Measurements from ENCODE around the gene CCSER2. TPM values are rescaled to one million over a fixed set of nuclear protein-coding genes. Genes with fewer than 3 reads are reported as not detected.

Gene CCSER2
- total RNA-seq, 1 experiment from 2014 or later = 56.6 TPM

DNA sequence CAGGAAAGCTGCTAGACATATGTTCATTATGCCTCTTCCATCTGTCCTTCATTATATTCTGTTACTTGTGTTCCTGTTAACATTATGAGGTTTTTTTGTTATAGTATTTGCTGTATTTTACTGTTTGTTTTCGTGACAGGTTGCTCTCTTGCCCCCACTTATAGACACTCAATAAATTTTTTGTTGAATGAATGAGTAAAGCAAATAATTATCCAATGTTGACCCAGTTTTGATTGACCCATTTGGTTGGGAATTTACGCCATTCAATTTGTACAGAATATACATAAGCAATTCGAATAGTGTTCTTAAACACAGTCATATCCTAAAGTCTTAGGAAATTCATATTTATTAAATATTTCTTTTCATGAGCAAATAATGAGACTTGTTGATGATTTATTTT lies 11.8 kb downstream of the CCSER2 start:
- POLR2A ChIA-PET (ENCODE audit: unreplicated experiment) = no interaction called here
- Histone ChIP-seq H3K79me2 (ENCODE audit: low read depth) (peaks cover 70% of the 10 kb centered on the region), H3K9me2 (ENCODE audit: insufficient read depth) (no peaks in the 10 kb centered on the region), H3K36me3 (ENCODE audit: low read depth) (no peaks in the 10 kb centered on the region), H3K27ac (no peak overlapping the region), H3K27me3 (ENCODE audit: insufficient read depth, low read depth) (no peaks in the 10 kb centered on the region), H3K4me3 (no peak overlapping the region), H3F3A (ENCODE audit: insufficient read depth, low read depth) (peaks cover 3% of the 10 kb centered on the region; the same call in 1 of the 2 replicates), H3K9me3 (ENCODE audit: insufficient read depth, low read depth) (no peaks in the 10 kb centered on the region), H3K4me2 (no peak overlapping the region), H2AFZ (no peak overlapping the region), H3K4me1 (replicated peaks; ENCODE audit: insufficient read depth) (peaks cover 25% of the 10 kb centered on the region), H4K20me1 (ENCODE audit: insufficient read depth) (peaks cover 3% of the 10 kb centered on the region; the same call in 1 of the 2 replicates)
- no TSS peak for BruUV-seq (replicated peaks)
- intact Hi-C loops (cut with micrococcal nuclease; ENCODE audit: unreplicated experiment) = no loop called here
- DNase-seq = no peak
- CTCF ChIA-PET = no interaction called here
- TF ChIP-seq EZH2 (IDR thresholded peaks at IDR 0.05; ENCODE audit: low read depth) = no peak
- TF ChIP-seq, protein P1, sequence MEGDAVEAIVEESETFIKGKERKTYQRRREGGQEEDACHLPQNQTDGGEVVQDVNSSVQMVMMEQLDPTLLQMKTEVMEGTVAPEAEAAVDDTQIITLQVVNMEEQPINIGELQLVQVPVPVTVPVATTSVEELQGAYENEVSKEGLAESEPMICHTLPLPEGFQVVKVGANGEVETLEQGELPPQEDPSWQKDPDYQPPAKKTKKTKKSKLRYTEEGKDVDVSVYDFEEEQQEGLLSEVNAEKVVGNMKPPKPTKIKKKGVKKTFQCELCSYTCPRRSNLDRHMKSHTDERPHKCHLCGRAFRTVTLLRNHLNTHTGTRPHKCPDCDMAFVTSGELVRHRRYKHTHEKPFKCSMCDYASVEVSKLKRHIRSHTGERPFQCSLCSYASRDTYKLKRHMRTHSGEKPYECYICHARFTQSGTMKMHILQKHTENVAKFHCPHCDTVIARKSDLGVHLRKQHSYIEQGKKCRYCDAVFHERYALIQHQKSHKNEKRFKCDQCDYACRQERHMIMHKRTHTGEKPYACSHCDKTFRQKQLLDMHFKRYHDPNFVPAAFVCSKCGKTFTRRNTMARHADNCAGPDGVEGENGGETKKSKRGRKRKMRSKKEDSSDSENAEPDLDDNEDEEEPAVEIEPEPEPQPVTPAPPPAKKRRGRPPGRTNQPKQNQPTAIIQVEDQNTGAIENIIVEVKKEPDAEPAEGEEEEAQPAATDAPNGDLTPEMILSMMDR (conservative IDR thresholded peaks at IDR 0.05) = no peak

DNA sequence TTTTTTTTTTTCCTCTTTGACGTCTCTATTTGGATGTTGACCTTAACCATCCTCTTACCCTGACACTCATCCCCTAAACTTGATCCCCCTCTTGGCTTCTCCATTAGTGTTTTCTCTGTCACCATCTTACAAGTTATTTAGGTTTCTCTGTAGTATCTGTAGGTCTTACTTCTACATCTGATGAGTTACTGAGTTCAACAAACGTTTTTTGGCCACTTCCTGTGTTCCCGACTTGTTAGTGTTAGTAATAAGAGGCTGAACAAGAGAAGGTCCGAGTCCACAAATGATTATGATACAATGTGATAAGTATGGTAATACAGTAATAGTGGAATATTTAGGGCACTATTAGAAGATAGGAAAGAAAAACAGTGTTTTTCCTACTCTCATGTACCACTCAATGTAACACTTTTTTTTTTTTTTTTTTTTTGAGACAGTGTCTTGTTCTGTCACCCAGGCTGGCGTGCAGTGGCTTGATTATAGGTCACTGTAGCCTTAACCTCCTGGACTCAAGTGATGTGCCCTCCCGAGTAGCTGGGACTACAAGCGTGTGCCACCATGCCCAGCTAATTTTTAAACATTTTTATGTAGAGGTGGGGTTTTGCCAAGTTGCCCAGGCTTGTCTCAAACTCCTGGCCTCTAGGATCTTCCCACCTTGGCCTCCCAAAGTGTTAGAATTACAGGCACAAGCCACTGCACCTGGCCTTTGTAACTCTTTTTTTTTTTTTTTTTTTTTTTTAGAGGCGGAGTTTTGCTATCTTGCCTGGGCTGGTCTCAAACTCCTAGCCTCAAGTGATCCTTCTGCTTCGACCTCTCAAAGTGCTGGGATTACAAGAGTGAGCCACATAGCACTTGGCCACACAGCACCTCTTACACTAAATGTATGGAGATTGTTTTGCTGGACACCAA lies 12.5 kb downstream of the CCSER2 start:
- TF ChIP-seq, protein P1 (conservative IDR thresholded peaks at IDR 0.05) = no peak
- no peak for TF ChIP-seq EZH2 (IDR thresholded peaks at IDR 0.05; ENCODE audit: low read depth)
- Histone ChIP-seq H3K4me2 (no peak overlapping the region), H3K9me3 (ENCODE audit: insufficient read depth, low read depth) (no peaks in the 10 kb centered on the region), H3K36me3 (ENCODE audit: low read depth) (no peaks in the 10 kb centered on the region), H3F3A (ENCODE audit: insufficient read depth, low read depth) (peaks cover 3% of the 10 kb centered on the region; the same call in 1 of the 2 replicates), H3K4me1 (replicated peaks; ENCODE audit: insufficient read depth) (peaks cover 18% of the 10 kb centered on the region), H3K4me3 (no peak overlapping the region), H3K9me2 (ENCODE audit: insufficient read depth) (no peaks in the 10 kb centered on the region), H2AFZ (no peak overlapping the region), H3K27ac (no peak overlapping the region), H3K27me3 (ENCODE audit: insufficient read depth, low read depth) (no peaks in the 10 kb centered on the region), H3K79me2 (ENCODE audit: low read depth) (peaks cover 63% of the 10 kb centered on the region), H4K20me1 (ENCODE audit: insufficient read depth) (peaks cover 6% of the 10 kb centered on the region; the same call in 1 of the 2 replicates)
- BruUV-seq (replicated peaks) = no TSS peak
- intact Hi-C loops (cut with micrococcal nuclease; ENCODE audit: unreplicated experiment) = no loop called here
- DNase-seq = no peak
- ChIA-PET CTCF (interaction anchor here (0.6 kb wide), 1 partner anchor 27 kb away, joined by 3 read pairs; no protein-coding TSS in a partner anchor), POLR2A (ENCODE audit: unreplicated experiment) (no interaction called here)

DNA sequence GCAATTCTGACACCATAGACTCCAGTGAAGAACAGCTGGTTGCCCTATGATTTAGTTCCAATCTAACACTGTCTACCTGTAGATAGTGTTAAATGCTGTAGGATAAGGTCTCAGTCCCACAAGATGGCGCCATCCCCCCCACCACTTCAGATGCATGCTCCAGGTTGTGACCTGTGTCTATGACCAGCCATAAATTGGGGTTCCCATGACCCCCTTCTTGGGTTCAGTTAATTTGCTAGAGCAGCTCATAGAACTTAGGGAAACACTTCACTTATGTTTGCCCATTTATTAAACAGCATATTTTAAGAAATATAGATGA lies 13.1 kb downstream of the CCSER2 start:
- DNase-seq = no peak
- H3K27me3 ChIP-seq (ENCODE audit: insufficient read depth, low read depth) = no peaks in the 10 kb centered on the region
- H2AFZ ChIP-seq = no peak overlapping the region
- no peaks in the 10 kb centered on the region for H3K36me3 ChIP-seq (ENCODE audit: low read depth)
- H4K20me1 ChIP-seq (ENCODE audit: insufficient read depth) = 0 out of 2 replicates have a peak, but pooled peaks cover 6% of the 10 kb centered on the region
- no peak overlapping the region for H3K4me2 ChIP-seq
- CTCF ChIA-PET = interaction anchor here (0.6 kb wide), 1 partner anchor 28 kb away, joined by 3 read pairs; no protein-coding TSS in a partner anchor
- BruUV-seq (replicated peaks) = no TSS peak
- no peak for TF ChIP-seq EZH2 (IDR thresholded peaks at IDR 0.05; ENCODE audit: low read depth)
- TF ChIP-seq, protein P1 (conservative IDR thresholded peaks at IDR 0.05) = no peak
- peaks cover 57% of the 10 kb centered on the region for H3K79me2 ChIP-seq (ENCODE audit: low read depth)
- no peaks in the 10 kb centered on the region for H3K9me3 ChIP-seq (ENCODE audit: insufficient read depth, low read depth)
- H3K4me1 ChIP-seq (replicated peaks; ENCODE audit: insufficient read depth) = peaks cover 12% of the 10 kb centered on the region
- H3K27ac ChIP-seq = no peak overlapping the region
- no peak overlapping the region for H3K4me3 ChIP-seq
- no peaks in the 10 kb centered on the region; the same call in 1 of the 2 replicates for H3F3A ChIP-seq (ENCODE audit: insufficient read depth, low read depth)
- intact Hi-C loops (cut with micrococcal nuclease; ENCODE audit: unreplicated experiment) = no loop called here
- no peaks in the 10 kb centered on the region for H3K9me2 ChIP-seq (ENCODE audit: insufficient read depth)
- POLR2A ChIA-PET (ENCODE audit: unreplicated experiment) = no interaction called here
